Mucosa of stomach (tissue), 1 donor: ENCODE measurements around the gene ANXA2R.
A peak's percentile ranks its signal among the peaks of the same experiment; 100 is the strongest.
"Not testable (repeated sequence)": the region's sequence is repeated elsewhere in the genome, so short reads cannot be mapped to it uniquely, and the experiment has no call there.

ENCODE experiments used
- H3K27me3 ChIP-seq: one replicate; pipeline ENCODE4 v1.7.0; 2013; ENCODE audit warnings: mild to moderate bottlenecking, low read length; ENCODE audit not compliant: control insufficient read depth, insufficient read depth
- H3K36me3 ChIP-seq: one replicate; pipeline ENCODE4 v1.7.0; 2013; ENCODE audit warnings: low read length; ENCODE audit not compliant: control insufficient read depth, insufficient read depth
- H3K4me1 ChIP-seq: one replicate; pipeline ENCODE4 v1.7.0; 2013; ENCODE audit warnings: mild to moderate bottlenecking, low read length; ENCODE audit not compliant: control insufficient read depth, insufficient read depth
- H3K4me3 ChIP-seq: one replicate; pipeline ENCODE4 v1.7.0; 2013; ENCODE audit warnings: low read length
- H3K9ac ChIP-seq: one replicate; pipeline ENCODE4 v1.7.0; 2013; ENCODE audit warnings: mild to moderate bottlenecking, low read length, moderate library complexity
- H3K9me3 ChIP-seq: one replicate; pipeline ENCODE4 v1.7.0; 2013; ENCODE audit warnings: mild to moderate bottlenecking, low read length, moderate library complexity; ENCODE audit not compliant: control insufficient read depth
- donor health status: Pancreatic carcinoma.

The ANXA2R gene

GRCh38 chr5:43069401-43069720, 29.2 kb upstream of the ANXA2R start:
- not testable (repeated sequence) for H3K36me3 ChIP-seq, H3K27me3 ChIP-seq, H3K9me3 ChIP-seq, H3K4me3 ChIP-seq, H3K9ac ChIP-seq
- peaks cover 15% of the 10 kb centered on the region for H3K4me1 ChIP-seq

GRCh38 chr5:43068037-43068436, 27.9 kb upstream of the ANXA2R start:
- Histone ChIP-seq H3K9ac (peak overlapping the region; percentile 100), H3K4me3 (no peak overlapping the region), H3K9me3 (no peaks in the 10 kb centered on the region), H3K36me3 (no peaks in the 10 kb centered on the region), H3K4me1 (peaks cover 17% of the 10 kb centered on the region), H3K27me3 (no peaks in the 10 kb centered on the region)

GRCh38 chr5:43066799-43067741, 27.0 kb upstream of the ANXA2R start:
- H3K36me3 ChIP-seq, result no peaks in the 10 kb centered on the region
- no peaks in the 10 kb centered on the region for H3K27me3 ChIP-seq
- H3K4me3 ChIP-seq, result peak overlapping the region; percentile 96
- peaks cover 17% of the 10 kb centered on the region for H3K4me1 ChIP-seq
- H3K9ac ChIP-seq, result peak overlapping the region; percentile 100
- no peaks in the 10 kb centered on the region for H3K9me3 ChIP-seq

- Histone ChIP-seq H3K9ac (peak overlapping the region; percentile 100), H3K4me1 (peaks cover 17% of the 10 kb centered on the region), H3K9me3 (no peaks in the 10 kb centered on the region), H3K36me3 (no peaks in the 10 kb centered on the region), H3K4me3 (peak overlapping the region; percentile 96), H3K27me3 (no peaks in the 10 kb centered on the region)
Observed at GRCh38 chr5:43065948-43066798, 26.1 kb upstream of the ANXA2R start.

- peak overlapping the region; percentile 96 for H3K4me3 ChIP-seq
Observed at GRCh38 chr5:43065387-43065947, 25.3 kb upstream of the ANXA2R start.

GRCh38 chr5:43063721-43064171, 23.6 kb upstream of the ANXA2R start:
- Histone ChIP-seq H3K27me3 (no peaks in the 10 kb centered on the region), H3K4me1 (peaks cover 14% of the 10 kb centered on the region), H3K4me3 (no peak overlapping the region), H3K9me3 (no peaks in the 10 kb centered on the region), H3K9ac (no peak overlapping the region), H3K36me3 (no peaks in the 10 kb centered on the region)

More at GRCh38 chr5:43065387-43065947, 25.3 kb upstream of the ANXA2R start:
- Histone ChIP-seq H3K27me3 (no peaks in the 10 kb centered on the region), H3K36me3 (no peaks in the 10 kb centered on the region), H3K9me3 (no peaks in the 10 kb centered on the region), H3K9ac (peak overlapping the region; percentile 100), H3K4me1 (peaks cover 17% of the 10 kb centered on the region)

GRCh38 chr5:43061352-43062075, 21.4 kb upstream of the ANXA2R start:
- Histone ChIP-seq H3K4me1 (peaks cover 4% of the 10 kb centered on the region), H3K4me3 (no peak overlapping the region), H3K36me3 (no peaks in the 10 kb centered on the region), H3K27me3 (no peaks in the 10 kb centered on the region), H3K9me3 (no peaks in the 10 kb centered on the region), H3K9ac (no peak overlapping the region)

GRCh38 chr5:43060020-43060419, 19.9 kb upstream of the ANXA2R start:
- H3K9me3 ChIP-seq, H3K9ac ChIP-seq, H3K4me3 ChIP-seq, H3K27me3 ChIP-seq, H3K4me1 ChIP-seq, H3K36me3 ChIP-seq: not testable (repeated sequence)

- H3K4me1 ChIP-seq, H3K27me3 ChIP-seq, H3K36me3 ChIP-seq, H3K9ac ChIP-seq, H3K4me3 ChIP-seq, H3K9me3 ChIP-seq: not testable (repeated sequence)
Observed at GRCh38 chr5:43055098-43055497, 15.0 kb upstream of the ANXA2R start.

- Histone ChIP-seq H3K4me3 (no peak overlapping the region), H3K27me3 (no peaks in the 10 kb centered on the region), H3K9ac (no peak overlapping the region), H3K9me3 (no peaks in the 10 kb centered on the region), H3K4me1 (no peaks in the 10 kb centered on the region), H3K36me3 (no peaks in the 10 kb centered on the region)
Observed at GRCh38 chr5:43051684-43052083, 11.6 kb upstream of the ANXA2R start.

- no peak overlapping the region for H3K9ac ChIP-seq
- H3K9me3 ChIP-seq, result no peaks in the 10 kb centered on the region
- peaks cover 4% of the 10 kb centered on the region for H3K27me3 ChIP-seq
Observed at GRCh38 chr5:43050384-43050783, 10.3 kb upstream of the ANXA2R start.

More at GRCh38 chr5:43050384-43050783, 10.3 kb upstream of the ANXA2R start:
- no peaks in the 10 kb centered on the region for H3K36me3 ChIP-seq
- no peaks in the 10 kb centered on the region for H3K4me1 ChIP-seq
- no peak overlapping the region for H3K4me3 ChIP-seq
